T-helper 2 cell treated with Interferon-gamma antibody and Interleukin-4, amounts not matched to agents 100 ng/mL and 5 ng/mL, for 36 hours (primary cell): ENCODE data around the gene LRCH4. TPM values are rescaled to one million over a fixed set of nuclear protein-coding genes. Genes with fewer than 3 reads are reported as not detected.

Experiments used
- intact Hi-C: fragments of 100-400 bp; cut with micrococcal nuclease; formaldehyde crosslinking; loops from one replicate; pipeline ENCODE4 v1.15.1; 2023
- total RNA-seq: library from RNA; stranded (reverse); gene quantifications from 2 replicates; pipeline ENCODE4 v1.2.3, GENCODE V29; 2022

LRCH4 gene
- total RNA-seq, 1 donor from 2014 or later, result 167 TPM

DNA sequence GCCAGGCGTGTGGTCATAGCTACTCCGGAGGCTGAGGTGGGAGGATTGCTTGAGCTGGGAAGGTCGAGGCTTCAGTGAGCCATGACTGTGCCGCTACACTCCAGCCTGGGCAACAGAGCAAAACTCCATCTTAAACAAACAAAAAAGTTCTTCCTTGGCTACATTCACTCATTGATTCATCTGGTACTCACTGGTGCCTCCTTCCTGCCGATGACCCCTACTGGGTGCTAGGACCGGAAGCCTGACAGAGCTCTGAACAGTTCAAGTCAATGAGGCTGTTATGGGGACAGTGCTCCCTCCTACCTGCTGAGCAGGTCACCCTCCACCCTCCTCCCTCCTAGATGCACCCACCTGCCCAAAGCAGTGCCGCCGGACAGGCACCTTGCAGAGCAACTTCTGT lies 21.2 kb upstream of the LRCH4 start:
- intact Hi-C loops, result no loop called here

DNA sequence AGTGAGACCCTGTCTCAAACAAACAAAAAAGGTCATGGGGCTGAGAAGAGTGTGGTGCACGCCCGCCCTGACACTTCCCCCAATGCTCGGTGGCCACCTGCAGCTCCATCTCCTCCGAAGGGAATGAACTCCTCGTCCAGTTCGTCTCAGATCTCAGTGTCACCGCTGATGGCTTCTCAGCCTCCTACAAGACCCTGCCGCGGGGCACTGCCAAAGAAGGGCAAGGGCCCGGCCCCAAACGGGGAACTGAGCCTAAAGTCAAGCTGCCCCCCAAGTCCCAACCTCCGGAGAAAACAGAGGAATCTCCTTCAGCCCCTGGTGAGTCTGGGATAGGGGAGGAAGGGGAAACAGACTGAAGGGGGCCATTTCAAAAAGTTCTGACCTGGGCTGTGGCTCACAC lies 20.4 kb upstream of the LRCH4 start:
- intact Hi-C loops, result no loop called here

DNA sequence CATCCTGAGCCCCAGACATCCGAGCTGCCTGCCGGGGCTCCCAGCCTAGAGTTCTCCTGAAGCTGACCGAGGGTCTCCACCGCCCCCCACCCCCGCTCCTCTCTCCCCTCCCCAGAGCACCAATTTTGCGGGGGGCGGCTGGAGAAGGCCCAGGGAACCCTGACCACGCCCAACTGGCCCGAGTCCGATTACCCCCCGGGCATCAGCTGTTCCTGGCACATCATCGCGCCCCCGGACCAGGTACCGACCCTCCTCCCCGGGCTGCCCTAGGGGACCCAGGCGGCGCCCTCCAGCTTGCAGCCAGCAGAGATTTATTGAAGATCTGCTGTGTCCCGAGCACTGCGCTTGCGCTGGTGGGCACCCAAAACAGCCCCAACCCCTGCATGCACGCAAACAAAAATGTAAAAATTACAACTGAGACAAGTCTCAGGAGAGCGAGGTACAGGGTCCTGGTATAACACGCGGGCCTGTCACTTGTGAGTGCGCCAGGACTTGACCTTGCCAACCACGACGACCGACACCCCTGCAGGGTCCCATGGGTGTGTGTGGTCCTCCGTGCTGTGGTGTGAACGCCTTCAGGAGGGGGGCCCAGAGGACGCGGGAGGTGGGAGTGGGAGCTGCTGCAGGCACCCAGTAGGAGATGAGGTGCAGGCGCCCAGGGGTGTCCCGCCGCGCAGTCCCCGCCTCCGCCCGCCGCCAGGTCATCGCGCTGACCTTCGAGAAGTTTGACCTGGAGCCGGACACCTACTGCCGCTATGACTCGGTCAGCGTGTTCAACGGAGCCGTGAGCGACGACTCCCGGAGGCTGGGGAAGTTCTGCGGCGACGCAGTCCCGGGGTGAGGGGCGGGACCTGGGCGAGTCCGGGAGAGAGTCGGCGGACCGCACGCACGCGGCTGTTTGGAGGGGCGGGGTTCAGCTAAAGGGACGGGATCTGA lies 19.3 kb upstream of the LRCH4 start:
- intact Hi-C loops, result loop anchor here (1.0 to 2.0 kb wide), 6 partner anchors 7 to 86 kb away; partner anchors contain the start of genes AGFG2, FBXO24, GNB2 and LRCH4

DNA sequence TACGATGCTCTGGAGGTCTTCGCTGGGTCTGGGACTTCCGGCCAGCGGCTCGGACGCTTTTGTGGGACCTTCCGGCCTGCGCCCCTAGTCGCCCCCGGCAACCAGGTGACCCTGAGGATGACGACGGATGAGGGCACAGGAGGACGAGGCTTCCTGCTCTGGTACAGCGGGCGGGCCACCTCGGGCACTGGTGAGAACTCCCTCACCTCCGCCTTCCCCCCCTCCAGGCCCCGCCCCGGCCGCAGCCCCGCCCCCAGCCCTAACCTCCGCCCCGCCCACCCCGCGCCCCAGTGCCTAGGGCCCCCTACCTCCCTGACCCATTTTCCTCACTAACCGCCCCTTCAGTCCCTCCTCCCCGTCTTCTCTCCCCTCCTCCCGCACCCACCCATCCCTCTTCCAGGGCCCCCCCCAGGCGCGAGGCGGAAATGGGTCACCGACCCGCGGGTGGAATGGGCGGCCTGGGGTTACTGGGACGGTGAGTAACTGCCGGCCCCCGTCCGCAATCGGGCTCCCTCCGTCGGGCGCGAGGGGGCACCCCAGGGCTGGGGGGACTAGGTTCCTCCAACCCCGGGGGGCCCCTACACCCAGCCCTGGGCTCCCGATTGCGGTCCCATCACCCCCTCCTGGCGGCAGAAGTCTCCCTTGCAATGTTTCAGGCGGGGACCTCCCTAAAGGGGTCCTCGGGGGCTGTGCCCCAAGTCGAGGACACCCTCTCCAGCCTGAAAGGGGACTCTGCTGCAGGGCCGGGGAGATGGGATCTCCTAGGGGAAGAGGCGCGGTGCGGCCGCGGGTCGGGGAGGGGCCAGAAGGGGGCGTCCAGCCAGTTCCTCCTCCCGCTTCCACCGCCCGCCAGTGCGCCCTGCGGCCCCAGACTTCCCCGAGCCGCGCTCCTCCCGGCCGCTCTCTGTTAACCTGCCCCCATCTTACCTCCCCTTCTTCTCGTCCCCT lies 18.4 kb upstream of the LRCH4 start:
- intact Hi-C loops, result loop anchor here (1.0 to 2.0 kb wide), 6 partner anchors 8 to 87 kb away; partner anchors contain the start of genes AGFG2, FBXO24, GNB2 and LRCH4

DNA sequence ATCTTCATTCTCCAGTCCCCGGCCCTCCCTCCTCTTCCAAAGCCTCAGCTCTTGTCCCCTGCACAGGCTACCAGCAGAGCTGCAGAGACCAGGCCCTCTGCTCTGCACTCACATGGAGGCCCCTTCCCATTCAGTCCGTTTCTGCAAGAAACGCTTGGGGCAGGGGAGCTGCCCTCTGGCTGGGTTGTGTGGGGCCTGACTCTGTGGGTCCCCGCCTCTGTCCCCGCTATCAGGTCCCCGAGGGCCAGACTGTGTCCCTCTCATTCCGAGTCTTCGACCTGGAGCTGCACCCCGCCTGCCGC lies 17.7 kb upstream of the LRCH4 start:
- intact Hi-C loops, result loop anchor here (1.0 to 2.0 kb wide), 6 partner anchors 9 to 88 kb away; partner anchors contain the start of genes AGFG2, FBXO24, GNB2 and LRCH4

DNA sequence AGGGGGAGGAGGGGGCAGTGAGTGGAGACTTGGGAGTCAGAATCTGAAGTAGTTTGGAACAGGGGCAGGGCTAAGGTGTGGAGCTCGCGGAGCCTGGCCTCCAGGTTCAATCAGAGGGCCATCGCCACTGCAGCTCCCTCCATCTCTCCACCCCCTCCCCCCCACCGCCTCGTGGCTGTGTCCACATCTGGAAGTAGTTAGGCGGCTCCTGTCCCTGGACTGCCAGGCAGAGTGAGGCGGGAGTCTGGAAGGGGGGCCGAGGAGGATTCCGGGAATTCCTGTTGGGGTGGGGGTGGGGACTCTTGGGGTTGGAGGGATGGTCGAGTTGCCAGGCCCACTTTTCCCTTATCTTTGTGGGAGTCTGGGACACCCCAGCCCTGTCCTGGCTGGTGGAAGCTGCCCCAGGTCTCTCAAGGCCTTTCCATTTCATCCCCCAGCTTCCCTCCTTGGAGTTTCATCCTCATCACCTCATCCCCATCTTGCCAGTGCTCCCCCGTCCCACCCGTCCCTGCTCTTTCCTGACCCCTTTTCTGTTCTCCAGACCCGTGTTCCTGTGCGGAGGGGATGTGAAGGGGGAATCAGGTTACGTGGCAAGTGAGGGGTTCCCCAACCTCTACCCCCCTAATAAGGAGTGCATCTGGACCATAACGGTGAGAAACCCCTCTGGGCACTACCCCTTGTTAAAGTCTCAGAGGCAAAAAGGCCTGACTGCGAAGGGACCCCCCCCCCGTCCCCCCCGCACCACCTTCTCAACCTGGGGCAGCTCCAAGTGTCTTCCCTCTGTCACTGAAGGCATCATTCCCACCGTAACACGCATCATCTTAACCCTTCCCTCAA lies 17.2 kb upstream of the LRCH4 start:
- intact Hi-C loops, result no loop called here

DNA sequence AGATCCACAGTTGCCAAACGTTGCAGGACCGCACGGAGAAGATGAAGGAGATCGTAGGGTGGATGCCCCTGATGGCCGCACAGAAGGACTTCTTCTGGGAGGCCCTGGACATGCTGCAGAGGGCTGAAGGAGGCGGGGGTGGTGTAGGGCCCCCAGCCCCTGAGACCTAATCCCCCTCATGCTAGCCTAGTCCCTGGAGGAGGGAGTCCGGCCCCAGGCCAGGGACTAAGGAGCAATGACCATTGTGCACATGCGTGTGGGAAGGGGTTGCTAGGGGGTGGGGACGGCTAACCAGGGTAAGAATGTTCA lies 14.8 kb upstream of the LRCH4 start:
- intact Hi-C loops, result no loop called here

DNA sequence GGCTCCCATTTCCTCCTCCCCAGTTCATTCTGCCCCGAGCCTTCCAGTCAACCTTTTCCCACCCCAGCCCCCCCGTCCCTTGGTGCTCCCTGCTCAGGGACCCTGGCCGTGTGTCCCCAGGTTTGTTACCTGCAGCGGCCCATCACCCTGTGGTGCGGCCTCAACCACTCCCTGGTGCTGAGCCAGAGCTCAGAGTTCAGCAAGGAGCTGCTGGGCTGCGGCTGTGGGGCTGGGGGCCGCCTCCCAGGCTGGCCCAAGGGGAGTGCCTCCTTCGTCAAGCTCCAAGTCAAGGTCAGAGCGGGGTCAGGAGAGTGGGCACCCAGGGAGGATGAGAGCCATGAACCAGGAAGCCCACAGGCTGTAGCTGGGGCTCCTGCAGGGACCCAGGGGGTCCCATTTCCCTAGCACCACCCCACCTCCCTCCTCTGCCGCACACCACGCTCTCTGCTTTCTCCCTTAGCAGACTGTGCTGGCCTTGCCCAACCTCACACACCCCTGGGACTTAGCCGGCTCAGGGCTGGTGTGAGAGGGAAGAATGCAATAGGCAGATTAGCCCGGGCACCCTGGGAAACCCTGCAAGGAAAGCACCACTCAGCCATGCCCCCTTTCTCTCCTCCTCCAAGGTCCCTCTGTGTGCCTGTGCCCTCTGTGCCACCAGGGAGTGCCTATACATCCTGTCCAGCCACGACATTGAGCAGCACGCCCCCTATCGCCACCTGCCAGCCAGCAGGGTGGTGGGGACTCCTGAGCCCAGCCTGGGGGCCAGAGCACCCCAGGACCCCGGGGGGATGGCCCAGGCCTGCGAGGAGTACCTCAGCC lies 14.2 kb upstream of the LRCH4 start:
- intact Hi-C loops, result no loop called here

DNA sequence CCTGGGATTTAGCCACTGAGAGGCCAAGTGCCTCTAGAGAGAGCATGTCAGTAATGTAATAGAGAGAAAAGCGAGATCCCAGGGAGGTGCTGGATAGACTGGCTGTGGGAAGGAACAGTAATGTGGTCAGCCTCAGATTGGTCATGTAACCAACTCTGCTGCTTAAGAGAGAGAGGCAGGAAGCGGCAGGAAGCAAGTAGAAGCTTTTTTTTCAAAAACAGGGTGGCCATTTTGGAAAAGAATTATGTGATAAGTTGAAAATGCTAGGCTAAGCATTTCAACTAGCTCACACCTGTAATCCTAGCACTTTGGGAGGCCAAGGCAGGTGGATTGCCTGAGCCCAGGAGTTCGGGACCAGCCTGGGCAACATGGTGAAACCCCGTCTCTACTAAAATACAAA lies 12.5 kb upstream of the LRCH4 start:
- intact Hi-C loops, result no loop called here

DNA sequence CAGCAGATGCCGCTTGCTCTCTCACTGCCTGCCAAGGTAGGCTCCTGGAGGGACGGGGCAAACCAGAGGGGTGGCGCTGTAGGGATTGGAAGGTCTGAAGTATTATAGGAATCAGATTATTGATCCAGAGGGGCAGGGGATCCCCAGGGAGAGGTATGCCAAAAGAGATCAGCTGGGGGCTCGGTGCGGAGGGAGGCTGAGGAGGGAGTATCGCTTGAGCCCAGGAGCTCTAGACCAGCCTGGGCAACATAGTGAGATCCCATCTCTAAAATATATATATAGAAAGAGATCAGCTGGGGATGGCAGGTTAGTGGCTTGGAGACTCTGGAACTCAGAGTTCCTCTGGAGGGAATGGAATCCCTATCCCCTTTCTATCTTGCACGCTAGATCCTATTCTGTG lies 9.3 kb upstream of the LRCH4 start:
- intact Hi-C loops, result no loop called here

DNA sequence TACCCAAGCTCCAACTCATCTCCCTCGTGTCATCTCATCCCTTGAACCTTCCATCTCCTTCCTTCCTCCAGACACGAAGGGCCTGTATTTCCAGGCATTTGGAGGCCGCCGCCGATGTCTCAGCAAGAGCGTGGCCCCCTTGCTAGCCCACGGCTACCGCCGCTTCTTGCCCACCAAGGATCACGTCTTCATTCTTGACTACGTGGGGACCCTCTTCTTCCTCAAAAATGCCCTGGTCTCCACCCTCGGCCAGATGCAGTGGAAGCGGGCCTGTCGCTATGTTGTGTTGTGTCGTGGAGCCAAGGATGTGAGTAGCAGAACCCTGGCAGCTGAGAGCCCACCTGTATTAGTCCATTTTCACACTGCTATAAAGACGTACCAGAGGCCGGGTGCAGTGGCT lies 5.7 kb upstream of the LRCH4 start:
- intact Hi-C loops, result no loop called here

DNA sequence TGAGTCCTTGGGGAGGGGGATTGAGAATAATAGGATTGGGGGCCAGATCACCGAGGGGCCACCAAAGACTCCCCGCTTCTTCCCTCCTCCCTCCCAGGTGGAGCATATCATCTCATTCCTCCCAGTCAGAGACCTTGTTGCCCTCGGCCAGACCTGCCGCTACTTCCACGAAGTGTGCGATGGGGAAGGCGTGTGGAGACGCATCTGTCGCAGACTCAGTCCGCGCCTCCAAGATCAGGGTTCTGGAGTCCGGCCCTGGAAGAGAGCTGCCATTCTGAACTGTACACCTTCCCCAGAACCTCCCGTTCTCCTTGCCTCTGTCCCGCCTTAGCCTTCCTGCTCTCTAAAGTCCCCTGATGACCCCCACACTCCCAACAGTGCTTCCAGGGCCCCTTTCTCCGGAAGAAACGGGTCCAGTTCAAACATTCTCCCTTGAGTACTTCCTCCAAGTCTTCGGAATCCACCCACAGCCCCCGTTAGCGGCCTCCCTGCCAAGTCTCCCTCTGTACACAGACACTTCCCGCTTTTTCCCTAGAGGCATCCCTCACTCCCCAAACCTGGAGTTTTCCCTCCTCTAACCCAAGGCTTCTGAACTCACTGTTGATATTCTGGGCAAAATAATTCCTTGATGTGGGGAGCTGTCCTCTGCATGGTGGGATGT lies 4.3 kb upstream of the LRCH4 start:
- intact Hi-C loops, result no loop called here

DNA sequence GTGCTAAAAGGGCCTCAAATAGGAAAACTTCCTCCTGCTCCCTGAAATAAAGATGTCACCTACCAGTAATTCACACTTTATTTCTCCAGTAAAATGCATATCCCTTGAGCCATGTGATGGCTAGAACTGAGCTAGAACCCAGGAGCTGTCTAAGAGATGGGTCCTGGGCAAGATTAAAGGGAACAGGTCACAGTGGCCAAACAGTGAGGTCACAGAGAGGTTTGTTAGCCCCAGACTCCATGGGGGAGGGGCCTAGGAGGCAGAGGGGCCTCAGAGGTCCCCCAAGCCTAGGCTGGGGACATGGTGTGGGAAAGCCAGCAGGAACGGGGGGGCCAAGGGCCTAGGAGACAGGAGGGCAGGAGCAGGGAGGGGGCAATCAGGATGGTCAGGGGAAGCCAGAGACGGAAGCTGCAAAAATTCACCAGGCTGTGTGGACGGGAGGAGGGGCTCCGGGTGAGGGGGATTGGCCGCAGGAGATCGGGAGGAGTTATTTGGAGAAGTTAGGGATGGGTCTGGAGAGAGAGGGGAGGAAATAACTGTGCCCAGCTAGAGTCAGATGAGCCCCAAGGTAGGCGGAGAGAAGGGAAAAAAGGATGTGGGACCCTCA lies 3.5 kb upstream of the LRCH4 start:
- intact Hi-C loops, result loop anchor here (5.0 kb wide), 1 partner anchor 103 kb away; the partner anchor contains the start of gene GIGYF1

DNA sequence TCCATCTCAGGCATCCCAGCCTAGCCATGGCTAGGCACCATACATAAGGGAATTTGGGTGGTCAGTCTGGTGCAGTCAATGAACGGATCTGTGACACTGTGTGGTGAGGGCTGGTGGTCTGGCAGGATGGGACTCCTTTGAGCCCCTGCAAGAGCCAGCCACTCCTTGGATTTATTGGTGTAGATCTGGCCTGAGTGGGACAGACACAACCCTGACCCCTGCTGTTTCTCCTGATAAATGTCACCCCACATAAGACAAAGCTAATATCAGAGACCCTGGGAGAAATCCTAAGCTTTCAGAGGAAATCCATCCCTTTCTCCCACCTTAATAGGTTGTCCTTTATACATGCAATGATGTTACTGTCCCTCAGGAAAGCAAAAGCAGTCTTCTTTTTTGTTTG lies 2.5 kb upstream of the LRCH4 start:
- intact Hi-C loops, result loop anchor here (5.0 kb wide), 1 partner anchor 104 kb away; the partner anchor contains the start of gene GIGYF1

DNA sequence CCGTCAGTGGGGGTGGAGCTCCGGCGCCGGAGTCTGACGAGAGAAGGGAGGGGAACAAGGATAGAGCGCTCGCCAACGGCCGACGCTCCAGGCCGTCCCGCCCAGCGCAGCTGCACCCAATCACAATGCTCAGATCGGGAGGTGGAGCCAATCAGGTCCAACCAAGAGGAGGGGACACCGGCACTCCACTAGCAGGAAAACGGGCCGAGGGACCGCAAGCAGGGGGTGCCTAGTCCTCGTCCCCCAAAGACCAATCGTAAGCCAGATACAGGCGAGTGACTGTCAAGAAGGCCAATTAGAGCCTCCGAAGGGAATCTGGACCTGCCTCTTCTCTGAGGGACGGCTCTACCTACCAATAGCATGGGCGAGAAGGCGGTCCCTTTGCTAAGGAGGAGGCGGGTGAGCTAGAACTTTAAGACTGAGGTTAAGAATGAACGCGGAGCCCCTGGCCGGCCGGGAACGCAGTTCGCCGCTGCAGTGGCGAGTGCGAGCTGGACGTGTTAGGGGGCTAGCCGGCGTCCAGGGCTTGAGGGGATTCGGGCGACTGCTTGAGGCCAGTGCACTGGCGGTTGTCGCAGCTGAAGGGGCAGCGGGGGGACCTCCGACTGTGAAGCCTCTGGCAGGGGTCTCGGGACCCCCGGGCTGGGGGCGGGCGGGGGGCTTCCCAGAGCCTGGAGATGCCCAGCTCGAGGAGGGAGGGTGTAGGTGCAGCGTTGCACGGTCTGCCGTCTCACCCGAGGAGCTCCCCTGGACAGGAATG lies 517 bp upstream of the LRCH4 start, which contains the start of gene FBXO24:
Gene FBXO24, plus strand, starts transcription at position 63 of the 760 bp plus-strand sequence. Its CDS starts 298 bp downstream, at position 361.
- intact Hi-C loops, result loop anchor here (1.0 to 5.0 kb wide), 7 partner anchors 18 to 157 kb away; partner anchors contain the start of genes AGFG2, GIGYF1, GNB2 and MEPCE

DNA sequence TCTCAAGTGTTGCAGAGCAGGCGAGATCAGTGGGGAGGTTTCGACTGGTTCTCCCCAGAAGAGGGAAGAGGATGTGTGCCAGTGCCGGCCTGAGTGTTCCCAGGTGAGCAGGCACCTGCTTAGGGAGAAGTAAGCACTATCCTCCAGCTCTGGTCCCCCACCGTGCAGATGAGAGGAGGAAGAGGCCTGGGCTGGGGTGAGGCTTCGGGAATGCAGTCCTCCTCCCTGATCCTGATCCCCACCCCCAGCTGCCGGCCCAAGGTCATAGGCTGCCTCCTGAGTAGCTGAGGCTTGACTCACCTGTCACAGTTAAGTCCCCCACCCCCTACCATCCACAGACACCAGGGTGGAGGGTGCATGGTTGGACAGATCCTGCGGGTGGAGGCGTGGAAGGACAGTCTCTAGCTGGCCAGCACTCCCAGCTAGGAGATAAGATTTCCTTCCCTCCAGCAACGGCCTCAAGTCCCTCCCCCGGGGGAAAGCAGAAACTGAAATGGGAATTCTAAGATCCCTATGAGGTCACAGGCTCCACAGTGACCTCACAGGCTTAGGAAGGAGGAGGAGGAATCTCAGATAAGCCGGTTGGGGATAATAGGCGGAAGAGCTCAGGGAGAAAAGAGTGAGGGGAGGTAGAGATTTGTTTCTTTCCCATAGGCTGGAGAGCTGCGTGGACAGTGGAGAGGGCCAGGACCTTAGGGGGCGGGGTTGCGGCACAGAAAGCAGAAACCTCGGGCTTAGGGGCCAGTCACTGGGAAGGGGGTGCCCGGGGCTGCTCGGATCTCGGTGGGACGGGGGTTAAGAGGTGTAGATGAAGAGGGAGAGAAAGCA lies 1.0 kb downstream of the LRCH4 start:
- intact Hi-C loops, result loop anchor here (5.0 kb wide), 1 partner anchor 107 kb away; the partner anchor contains the start of gene GIGYF1

DNA sequence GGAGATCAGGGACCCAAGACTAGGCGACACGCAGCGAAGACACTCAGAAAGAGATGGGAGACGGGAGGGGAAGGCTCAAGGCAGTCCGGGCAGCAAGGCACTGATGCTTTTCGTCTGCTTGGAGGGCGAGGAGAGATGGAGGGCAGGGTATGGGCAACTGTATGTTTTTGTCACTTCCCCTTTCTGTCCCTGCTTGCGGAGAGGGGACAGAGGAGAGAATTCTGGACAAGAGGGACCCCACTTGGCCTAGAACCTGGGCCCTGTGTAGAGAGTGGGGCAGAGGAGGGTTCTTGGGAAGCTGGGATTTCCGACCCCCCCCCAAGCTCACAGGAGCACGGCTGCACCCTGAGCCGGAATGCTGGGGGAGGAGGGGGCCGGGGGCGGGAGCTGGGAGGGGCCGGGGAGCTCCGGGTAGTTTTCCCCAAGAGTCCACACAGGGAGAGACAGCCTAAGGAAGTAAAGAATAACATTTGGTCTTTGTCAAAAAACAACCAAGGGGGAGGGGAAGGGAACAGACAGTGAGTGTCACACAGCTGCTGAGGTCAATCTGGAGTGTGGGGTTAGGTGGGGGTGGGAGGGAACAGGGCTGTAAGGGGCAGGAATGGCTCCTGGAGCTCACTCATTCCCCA lies 1.8 kb downstream of the LRCH4 start:
- intact Hi-C loops, result no loop called here
